ENCODE results near the gene ACE2. TPM values are rescaled to one million over a fixed set of nuclear protein-coding genes. Genes with fewer than 3 reads are reported as not detected.
"Not testable (repeated sequence)": the region's sequence is repeated elsewhere in the genome, so short reads cannot be mapped to it uniquely, and the experiment has no call there.

The ACE2 gene
- 3.4 TPM for total RNA-seq
- long read RNA-seq, partial matches to known transcripts: 0 of 2 reads
- long read RNA-seq, other reads (novel, unspliced or antisense): 1 of 2 reads

- no peak for TF ChIP-seq CTCF (IDR thresholded peaks at IDR 0.05)
- Histone ChIP-seq H3K4me1 (no peaks in the 10 kb centered on the region), H3K27me3 (no peaks in the 10 kb centered on the region), H3K27ac (no peak within 1 kb of the TSS), H3K4me3 (no peak within 1 kb of the TSS), H3K36me3 (no peaks in the 10 kb centered on the region), H3K9me3 (no peaks in the 10 kb centered on the region)
- ATAC-seq (no peak), DNase-seq (no peak)
- intact Hi-C loops (cut with DNase I): no loop called here
Measured at GRCh38 chrX:15600745-15601144, at the start of gene ACE2. Gene ACE2, minus strand, starts transcription at chrX:15600960. Its CDS starts 49 bp downstream, at chrX:15600911.

- H3K36me3 ChIP-seq; H3K27ac ChIP-seq; H3K4me3 ChIP-seq; DNase-seq; H3K9me3 ChIP-seq; H3K27me3 ChIP-seq; intact Hi-C loops (cut with DNase I); H3K4me1 ChIP-seq: not testable (repeated sequence)
- ATAC-seq: peak; percentile 81
Measured at GRCh38 chrX:15647510-15647909, 46.8 kb upstream of the ACE2 start.

GRCh38 chrX:15646543-15646942 lies 45.8 kb upstream of the ACE2 start:
- H3K4me1 ChIP-seq: no peaks in the 10 kb centered on the region
- H3K9me3 ChIP-seq: no peaks in the 10 kb centered on the region
- H3K27ac ChIP-seq: no peak overlapping the region
- intact Hi-C loops (cut with DNase I): no loop called here
- H3K4me3 ChIP-seq: no peak overlapping the region
- no peaks in the 10 kb centered on the region for H3K36me3 ChIP-seq
- DNase-seq: peak; percentile 47
- TF ChIP-seq CTCF (IDR thresholded peaks at IDR 0.05): no peak
- no peak for ATAC-seq
- H3K27me3 ChIP-seq: no peaks in the 10 kb centered on the region

- DNase-seq (no peak), ATAC-seq (no peak)
- H3K27me3 ChIP-seq: no peaks in the 10 kb centered on the region
- H3K9me3 ChIP-seq: no peaks in the 10 kb centered on the region
- no peaks in the 10 kb centered on the region for H3K36me3 ChIP-seq
- H3K4me1 ChIP-seq: no peaks in the 10 kb centered on the region
- H3K27ac ChIP-seq: no peak overlapping the region
- intact Hi-C loops (cut with DNase I): no loop called here
- no peak overlapping the region for H3K4me3 ChIP-seq
- TF ChIP-seq CTCF (IDR thresholded peaks at IDR 0.05): no peak
Measured at GRCh38 chrX:15646031-15646430, 45.3 kb upstream of the ACE2 start.

- DNase-seq (no peak), ATAC-seq (no peak)
- Histone ChIP-seq H3K9me3 (no peaks in the 10 kb centered on the region), H3K4me3 (no peak overlapping the region), H3K36me3 (no peaks in the 10 kb centered on the region), H3K4me1 (no peaks in the 10 kb centered on the region), H3K27me3 (no peaks in the 10 kb centered on the region), H3K27ac (no peak overlapping the region)
- TF ChIP-seq CTCF (IDR thresholded peaks at IDR 0.05): no peak
- intact Hi-C loops (cut with DNase I): no loop called here
Measured at GRCh38 chrX:15645266-15645665, 44.5 kb upstream of the ACE2 start.

GRCh38 chrX:15644560-15644872 lies 43.8 kb upstream of the ACE2 start:
- Histone ChIP-seq H3K9me3 (no peaks in the 10 kb centered on the region), H3K4me3 (no peak overlapping the region), H3K4me1 (no peaks in the 10 kb centered on the region), H3K27me3 (no peaks in the 10 kb centered on the region), H3K27ac (no peak overlapping the region), H3K36me3 (no peaks in the 10 kb centered on the region)
- ATAC-seq (no peak), DNase-seq (no peak)
- no peak for TF ChIP-seq CTCF (IDR thresholded peaks at IDR 0.05)
- intact Hi-C loops (cut with DNase I): no loop called here
